HG02870 (cell line): Measurements from ENCODE around the gene RLN3.

ENCODE experiments used
- ATAC-seq: cut with Tn5 transposase; IDR thresholded peaks from one replicate; pipeline ENCODE4 v1.9.1; 2021; ENCODE audit warnings: mild to moderate bottlenecking, moderate library complexity; ENCODE audit not compliant: unreplicated experiment

The RLN3 gene, protein sequence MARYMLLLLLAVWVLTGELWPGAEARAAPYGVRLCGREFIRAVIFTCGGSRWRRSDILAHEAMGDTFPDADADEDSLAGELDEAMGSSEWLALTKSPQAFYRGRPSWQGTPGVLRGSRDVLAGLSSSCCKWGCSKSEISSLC

DNA sequence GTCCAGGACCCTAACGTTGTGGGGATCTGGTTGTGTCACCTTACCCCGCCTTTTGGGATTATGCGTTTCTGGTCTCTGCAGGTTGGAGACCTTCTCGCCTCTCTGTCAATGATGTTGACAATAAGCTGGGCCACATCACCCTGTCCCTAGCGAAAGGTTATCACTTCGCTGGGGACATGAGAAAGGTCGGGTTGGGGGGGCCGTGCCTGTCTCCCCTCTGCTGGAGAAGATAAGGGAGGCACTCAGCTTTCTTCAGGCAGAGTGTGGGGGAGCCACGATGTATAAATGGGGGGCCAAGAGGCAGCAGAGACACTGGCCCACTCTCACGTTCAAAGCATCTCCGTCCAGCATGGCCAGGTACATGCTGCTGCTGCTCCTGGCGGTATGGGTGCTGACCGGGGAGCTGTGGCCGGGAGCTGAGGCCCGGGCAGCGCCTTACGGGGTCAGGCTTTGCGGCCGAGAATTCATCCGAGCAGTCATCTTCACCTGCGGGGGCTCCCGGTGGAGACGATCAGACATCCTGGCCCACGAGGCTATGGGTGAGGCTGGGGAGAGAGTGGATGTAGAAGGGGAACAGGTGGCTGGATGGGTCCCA, at the start of gene RLN3:
Gene RLN3, plus strand, starts transcription at position 293 of the 595 bp plus-strand sequence. Its CDS starts 57 bp downstream, at position 350.
- no peak for ATAC-seq

DNA sequence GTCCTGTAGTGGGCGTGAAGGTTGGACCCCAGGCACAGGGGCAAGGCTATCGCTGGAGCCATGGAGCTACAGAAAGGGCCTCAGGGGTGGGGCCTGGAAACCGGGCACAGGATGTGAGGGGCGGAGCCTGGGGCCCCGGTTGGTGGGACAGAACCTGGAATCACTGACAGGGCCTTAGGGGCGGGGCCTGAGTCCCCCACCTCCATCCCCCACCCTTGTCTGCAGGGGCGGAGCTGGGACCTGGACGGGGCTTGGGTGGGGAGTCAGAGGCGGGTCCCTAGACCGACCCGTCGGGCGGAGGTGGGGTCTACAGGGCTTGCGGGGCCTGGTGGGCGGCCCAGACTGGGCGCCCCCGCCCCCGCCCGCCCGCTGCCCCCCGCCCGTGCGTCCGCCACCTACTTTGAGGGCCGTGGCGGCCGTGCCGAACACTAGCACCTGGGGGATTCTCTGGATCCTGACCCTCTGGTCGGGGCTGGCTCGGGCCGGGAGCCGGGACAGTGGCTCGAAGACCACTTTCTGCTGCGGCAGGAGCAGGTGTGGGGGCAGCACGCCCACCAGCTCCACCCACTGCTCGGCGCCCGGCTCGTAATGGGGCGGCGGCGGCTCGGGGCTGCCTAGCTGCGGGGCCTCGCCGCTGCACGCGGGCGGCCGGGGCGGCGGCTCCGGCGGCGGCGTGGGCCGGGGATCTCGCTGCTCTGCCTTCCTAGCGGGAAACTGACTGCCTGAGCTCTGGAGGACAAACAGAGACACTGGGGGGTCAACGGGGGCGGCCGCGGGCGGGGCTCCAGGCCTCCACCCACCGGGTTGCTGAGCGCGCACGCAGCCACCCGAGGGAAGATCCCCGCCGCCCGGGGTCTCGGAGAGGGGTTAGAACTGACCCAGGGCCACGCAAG, 49.4 kb upstream of the RLN3 start:
- no peak for ATAC-seq

GRCh38 chr19:13979244-13979615, 48.7 kb upstream of the RLN3 start:
- ATAC-seq: no peak

GRCh38 chr19:13979686-13980085, 48.3 kb upstream of the RLN3 start:
- ATAC-seq: no peak

- ATAC-seq: no peak
Measured at GRCh38 chr19:13980340-13980739, 47.6 kb upstream of the RLN3 start.

- no peak for ATAC-seq
Measured at GRCh38 chr19:13981021-13981420, 46.9 kb upstream of the RLN3 start.

- no peak for ATAC-seq
Measured at GRCh38 chr19:13981467-13981866, 46.5 kb upstream of the RLN3 start.

GRCh38 chr19:13981988-13982501, 45.9 kb upstream of the RLN3 start:
- ATAC-seq: no peak

- ATAC-seq: no peak
Measured at GRCh38 chr19:13982773-13983172, 45.2 kb upstream of the RLN3 start.

- ATAC-seq: no peak
Measured at GRCh38 chr19:13983213-13983889, 44.6 kb upstream of the RLN3 start.

- ATAC-seq: no peak
Measured at GRCh38 chr19:13984186-13984585, 43.8 kb upstream of the RLN3 start.

DNA sequence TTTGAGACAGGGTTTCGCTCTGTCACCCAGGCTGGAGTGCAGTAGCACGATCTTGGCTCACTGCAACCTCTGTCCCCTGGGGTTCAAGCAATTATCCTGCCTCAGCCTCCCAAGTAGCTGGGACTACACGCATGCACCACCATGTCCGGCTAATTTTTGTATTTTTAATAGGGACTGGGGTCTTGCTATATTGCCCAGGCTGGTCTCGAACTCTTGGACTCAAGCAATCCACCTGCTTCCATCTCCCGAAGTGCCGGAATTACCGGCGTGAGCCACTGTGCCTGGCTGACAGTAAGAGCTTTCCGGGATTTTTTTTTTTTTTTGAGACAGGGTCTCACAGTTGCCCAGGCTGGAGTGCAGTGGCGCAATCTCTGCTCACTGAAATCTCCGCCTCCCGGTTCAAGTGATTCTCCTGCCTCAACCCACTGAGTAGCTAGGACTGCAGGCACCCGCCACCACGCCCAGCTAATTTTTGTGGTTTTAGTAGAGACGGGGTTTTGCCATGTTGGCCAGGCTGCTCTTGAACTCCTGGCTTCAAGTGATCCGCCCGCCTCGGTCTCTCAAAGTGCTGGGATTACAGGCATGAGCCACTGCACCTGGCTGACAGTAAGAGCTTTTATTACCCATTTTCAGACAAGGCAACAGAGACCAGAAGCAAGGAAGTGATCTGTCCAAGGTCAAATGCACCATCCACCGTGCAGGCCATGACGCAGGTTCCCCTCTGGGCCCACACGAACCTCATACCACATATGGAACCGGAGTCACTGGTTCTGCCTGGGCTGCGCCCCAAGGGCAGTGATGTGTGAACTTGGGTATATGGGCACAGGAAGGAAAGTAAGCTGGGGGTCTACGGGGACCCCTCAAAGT, 42.8 kb upstream of the RLN3 start:
- ATAC-seq: no peak

GRCh38 chr19:13985771-13986347, 42.1 kb upstream of the RLN3 start:
- ATAC-seq: peak; percentile 12

GRCh38 chr19:13986348-13986904, 41.5 kb upstream of the RLN3 start:
- peak; percentile 82 for ATAC-seq

DNA sequence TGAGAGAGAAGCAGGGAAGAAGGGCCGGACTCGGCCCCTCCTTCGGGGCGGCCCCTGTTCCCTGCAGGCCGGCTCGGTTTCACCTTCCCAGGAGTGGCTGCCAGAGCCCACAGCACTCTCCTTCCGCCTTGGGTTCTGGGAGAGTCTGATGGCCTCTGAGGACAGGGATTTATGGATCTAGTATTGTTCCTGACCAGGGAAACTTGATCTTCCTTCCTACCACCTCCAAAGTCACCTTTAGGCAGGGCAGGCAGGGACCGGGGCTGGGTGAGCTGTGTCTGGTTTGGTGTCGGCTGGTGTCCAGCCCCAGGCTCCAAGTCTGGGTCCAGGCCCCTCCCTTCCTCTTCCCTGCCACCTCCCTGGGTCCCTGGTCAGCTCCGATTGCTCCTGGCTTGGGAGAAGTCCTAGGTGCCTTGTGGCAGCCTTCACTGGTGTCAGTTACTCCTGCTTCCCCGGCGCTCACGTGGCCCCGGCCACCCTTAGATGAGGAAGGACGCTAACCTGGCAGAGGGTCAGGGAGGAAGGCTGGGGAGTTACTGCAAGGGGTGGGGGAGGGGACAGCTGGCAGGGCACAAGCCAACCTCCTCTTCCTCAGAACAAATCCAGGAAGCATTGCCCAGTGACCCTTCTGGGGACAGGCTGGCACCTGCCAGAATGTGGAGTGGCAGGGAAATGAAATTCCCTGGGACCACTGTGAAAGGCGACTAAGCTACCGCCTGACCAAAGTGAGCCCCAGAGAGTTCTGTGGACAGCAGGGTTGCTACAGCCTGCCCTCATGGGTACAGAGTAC, 40.7 kb upstream of the RLN3 start:
- ATAC-seq: no peak

GRCh38 chr19:13989487-13989886, 38.5 kb upstream of the RLN3 start:
- no peak for ATAC-seq

DNA sequence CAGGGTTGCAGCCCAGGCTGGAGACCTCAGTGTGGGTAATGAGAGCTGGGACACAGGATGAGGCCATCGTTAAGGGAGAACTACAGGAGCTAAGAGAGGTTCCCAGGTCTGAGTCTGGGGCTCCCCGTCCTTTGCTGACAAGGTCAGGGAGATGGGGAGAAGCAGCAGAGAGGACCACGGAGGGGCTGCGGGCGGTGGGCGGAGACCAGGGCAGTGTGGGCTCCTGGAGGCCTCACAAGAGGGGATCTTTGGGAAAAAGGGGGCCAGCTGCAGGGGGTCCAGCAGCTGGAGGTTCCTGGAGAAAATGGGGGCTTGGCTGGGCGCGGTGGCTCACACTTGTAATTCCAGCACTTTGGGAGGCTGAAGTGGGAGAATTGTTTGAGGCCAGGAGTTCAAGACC, 37.9 kb upstream of the RLN3 start:
- ATAC-seq: no peak

- ATAC-seq: no peak
Measured at GRCh38 chr19:13992025-13992424, 35.9 kb upstream of the RLN3 start.
